H9 (cell line): ENCODE measurements around the gene MSN. TPM values are rescaled to one million over a fixed set of nuclear protein-coding genes. Genes with fewer than 3 reads are reported as not detected.

Experiments used
- DNase-seq: peaks from one replicate; pipeline ENCODE4 v3.0.0-alpha.2; 2017
- H2AFZ ChIP-seq: one replicate; pipeline ENCODE4 v1.6.1; 2013; ENCODE audit warnings: mild to moderate bottlenecking, low read length, control low read depth, moderate library complexity
- H2AK5ac ChIP-seq: 2 replicates; pipeline ENCODE4 v1.6.1; 2013; ENCODE audit warnings: low read length, control low read depth, mixed read lengths; ENCODE audit not compliant: insufficient read length
- H2BK120ac ChIP-seq: one replicate; pipeline ENCODE4 v1.6.1; 2013; ENCODE audit warnings: low read depth, mild to moderate bottlenecking, low read length, control low read depth, inconsistent platforms; ENCODE audit not compliant: poor library complexity, severe bottlenecking
- H2BK12ac ChIP-seq: 2 replicates; pipeline ENCODE4 v1.6.1; 2013; ENCODE audit warnings: low read length, control low read depth, mixed read lengths, low read depth; ENCODE audit not compliant: insufficient read length
- H2BK15ac ChIP-seq: 2 replicates; pipeline ENCODE4 v1.6.1; 2013; ENCODE audit warnings: low read depth, low read length, control low read depth
- H2BK20ac ChIP-seq: one replicate; pipeline ENCODE4 v1.6.1; 2013; ENCODE audit warnings: low read depth, mild to moderate bottlenecking, low read length, control low read depth, inconsistent platforms; ENCODE audit not compliant: poor library complexity, severe bottlenecking
- H2BK5ac ChIP-seq: 2 replicates; pipeline ENCODE4 v1.6.1; 2013; ENCODE audit warnings: low read length, control low read depth, mixed read lengths; ENCODE audit not compliant: insufficient read length
- H3K14ac ChIP-seq: 2 replicates; pipeline ENCODE4 v1.6.1; 2013; ENCODE audit warnings: low read length, control low read depth; ENCODE audit not compliant: insufficient read depth
- H3K18ac ChIP-seq: 2 replicates; pipeline ENCODE4 v1.6.1; 2013; ENCODE audit warnings: low read depth, mild to moderate bottlenecking, mixed read lengths, low read length, control low read depth; ENCODE audit not compliant: insufficient read length
- H3K23ac ChIP-seq: 2 replicates; pipeline ENCODE4 v1.6.1; 2013; ENCODE audit warnings: low read length, control low read depth, mixed read lengths, low read depth; ENCODE audit not compliant: insufficient read length
- H3K23me2 ChIP-seq: 2 replicates; pipeline ENCODE4 v1.6.1; 2013; ENCODE audit warnings: low read depth, mild to moderate bottlenecking, mixed read lengths, low read length, control low read depth; ENCODE audit not compliant: insufficient read length, poor library complexity, severe bottlenecking
- H3K27ac ChIP-seq: 2 replicates; pipeline ENCODE4 v1.5.1; 2013; ENCODE audit warnings: low read length, control low read depth, mixed read lengths, low read depth; ENCODE audit not compliant: insufficient read length
- H3K27me3 ChIP-seq: 2 replicates; pipeline ENCODE4 v1.6.1; 2013; ENCODE audit warnings: low read length, control low read depth, inconsistent platforms; ENCODE audit not compliant: insufficient read depth
- H3K4ac ChIP-seq: 2 replicates; pipeline ENCODE4 v1.6.1; 2013; ENCODE audit warnings: low read depth, mild to moderate bottlenecking, control low read depth, inconsistent platforms, low read length, moderate library complexity
- H3K4me1 ChIP-seq: 2 replicates; pipeline ENCODE4 v1.6.1; 2013; ENCODE audit warnings: low read length, control low read depth, inconsistent platforms; ENCODE audit not compliant: insufficient read depth
- H3K4me2 ChIP-seq: 2 replicates; pipeline ENCODE4 v1.6.1; 2013; ENCODE audit warnings: low read length, control low read depth, mixed read lengths; ENCODE audit not compliant: insufficient read length, insufficient read depth
- H3K56ac ChIP-seq: 2 replicates; pipeline ENCODE4 v1.6.1; 2013; ENCODE audit warnings: low read depth, mild to moderate bottlenecking, mixed read lengths, low read length, control low read depth; ENCODE audit not compliant: insufficient read length
- H3K79me1 ChIP-seq: 2 replicates; pipeline ENCODE4 v1.6.1; 2013; ENCODE audit warnings: low read depth, mild to moderate bottlenecking, moderate library complexity, low read length, control low read depth, inconsistent platforms; ENCODE audit not compliant: insufficient read depth, poor library complexity, severe bottlenecking
- H3K79me2 ChIP-seq: 2 replicates; pipeline ENCODE4 v1.6.1; 2013; ENCODE audit warnings: low read length, control low read depth, inconsistent platforms; ENCODE audit not compliant: insufficient read depth
- H3K9ac ChIP-seq: 2 replicates; pipeline ENCODE4 v1.6.1; 2013; ENCODE audit warnings: low read length, control low read depth, mixed read lengths; ENCODE audit not compliant: insufficient read length; ENCODE audit errors: extremely low read depth
- H3K9me3 ChIP-seq: one replicate; pipeline ENCODE4 v1.6.1; 2013; ENCODE audit warnings: low read depth, low read length, inconsistent platforms; ENCODE audit not compliant: control insufficient read depth
- H3T11ph ChIP-seq: one replicate; pipeline ENCODE4 v1.6.1; 2013; ENCODE audit warnings: mild to moderate bottlenecking, low read length, control low read depth, inconsistent platforms
- H4K20me1 ChIP-seq: one replicate; pipeline ENCODE4 v1.6.1; 2013; ENCODE audit not compliant: control insufficient read depth, insufficient read length, insufficient read depth
- H4K5ac ChIP-seq: 2 replicates; pipeline ENCODE4 v1.6.1; 2013; ENCODE audit warnings: low read depth, mild to moderate bottlenecking, mixed read lengths, low read length, control low read depth; ENCODE audit not compliant: insufficient read length
- H4K8ac ChIP-seq: replicated peaks from 2 replicates; pipeline ENCODE4 v1.6.1; 2013; ENCODE audit warnings: low read length, control low read depth, mixed read lengths, low read depth; ENCODE audit not compliant: insufficient read length
- H4K91ac ChIP-seq: 2 replicates; pipeline ENCODE4 v1.6.1; 2013; ENCODE audit warnings: low read depth, mild to moderate bottlenecking, moderate library complexity, mixed read lengths, low read length, control low read depth; ENCODE audit not compliant: insufficient read length
- H3K27ac Mint-ChIP-seq, 3 experiments: 2 replicates in 2 of 3; 3 replicates in 1 of 3; pipeline ENCODE4 v1.8.0; 2020 to 2021; ENCODE audit warnings: mixed read lengths in 3 of 3, mild to moderate bottlenecking in 1 of 3, moderate library complexity in 1 of 3
- H3K27me3 Mint-ChIP-seq: 2 replicates; pipeline ENCODE4 v1.8.0; 2021; ENCODE audit warnings: low read depth, mild to moderate bottlenecking, moderate library complexity, mixed read lengths
- H3K36me3 Mint-ChIP-seq, 3 experiments: 2 replicates in 2 of 3; 3 replicates in 1 of 3; pipeline ENCODE4 v1.8.0; 2020 to 2021; ENCODE audit warnings: low read depth in 3 of 3, mixed read lengths in 3 of 3; ENCODE audit not compliant: insufficient read depth in 1 of 3
- H3K4me1 Mint-ChIP-seq, 2 experiments: 2 replicates each; pipeline ENCODE4 v1.8.0; 2020; ENCODE audit warnings: mixed read lengths in 2 of 2
- H3K4me3 Mint-ChIP-seq, 2 experiments: 2 replicates in 1 of 2; 3 replicates in 1 of 2; pipeline ENCODE4 v1.8.0; 2020 to 2021; ENCODE audit warnings: mild to moderate bottlenecking in 2 of 2, mixed read lengths in 2 of 2, moderate library complexity in 1 of 2
- H3K9me3 Mint-ChIP-seq, 2 experiments: 2 replicates in 1 of 2; 3 replicates in 1 of 2; pipeline ENCODE4 v1.8.0; 2020; ENCODE audit warnings: mild to moderate bottlenecking in 2 of 2, mixed read lengths in 2 of 2, moderate library complexity in 1 of 2
- CTCF ChIP-seq: fragments of 200-600 bp; sonication (generic); conservative IDR thresholded peaks from 3 replicates; pipeline ENCODE4 v1.8.0; 2021; ENCODE audit warnings: antibody characterized with exemption, mild to moderate bottlenecking
- WGBS: extraction: QIAGEN DNeasy Blood & Tissue Kit; methylation state at CpG from one replicate; pipeline ENCODE4 v1.1.7; 2013; ENCODE audit warnings: missing lambda C conversion rate, low lambda C conversion rate, mixed read lengths; ENCODE audit not compliant: insufficient read length; ENCODE audit errors: extremely low coverage; 5-methylcytosine and 5-hydroxymethylcytosine counted together
- total RNA-seq: library from RNA; stranded (reverse); gene quantifications from 2 replicates; pipeline ENCODE4 v1.2.1, GENCODE V29; 2021

The MSN gene
- total RNA-seq, 1 experiment from 2014 or later = 126 TPM

DNA sequence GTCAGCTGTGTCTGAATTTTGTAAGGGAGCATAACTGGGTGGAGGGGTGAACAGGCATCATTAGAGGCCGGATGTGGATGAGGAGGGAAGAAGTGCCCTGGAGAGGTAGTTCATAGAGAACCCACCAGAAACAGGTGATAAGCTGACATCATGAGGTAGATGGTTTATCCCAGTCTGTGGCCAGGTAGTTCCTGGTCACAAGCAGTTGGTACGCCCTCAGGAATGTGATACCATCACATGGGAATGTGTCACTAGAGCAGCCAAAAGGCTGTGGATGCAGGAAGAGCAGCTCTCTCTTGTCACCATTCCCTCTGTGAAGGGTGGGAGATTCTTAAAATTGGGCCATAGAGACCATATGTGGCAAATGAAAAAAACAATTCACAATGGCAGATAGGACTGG is 21.9 kb downstream of the MSN start:
- H3K23ac ChIP-seq = no peak overlapping the region
- H3K4me2 ChIP-seq = no peak overlapping the region
- no peak overlapping the region for H2AK5ac ChIP-seq
- H3K23me2 ChIP-seq = no peaks in the 10 kb centered on the region
- no peak overlapping the region for H3K18ac ChIP-seq
- no peaks in the 10 kb centered on the region for H3K79me1 ChIP-seq
- no peak overlapping the region; a peak in 1 of 7 replicates for H3K27ac Mint-ChIP-seq
- no peak overlapping the region for H3K56ac ChIP-seq
- no peak overlapping the region for H3K9ac ChIP-seq
- no peak for TF ChIP-seq CTCF
- no peaks in the 10 kb centered on the region; the same call in 1 of the 2 replicates for H3K27me3 Mint-ChIP-seq
- H2BK120ac ChIP-seq = no peak overlapping the region
- peaks cover 31% of the 10 kb centered on the region for H3K9me3 ChIP-seq
- WGBS = no CpG with 5 or more reads among the region's 2 CpGs
- H4K5ac ChIP-seq = no peak overlapping the region
- H3K4me3 Mint-ChIP-seq = no peak overlapping the region
- peaks cover 8 to 17% of the 10 kb centered on the region in 2 experiments; a peak in 3 of 4 replicates for H3K4me1 Mint-ChIP-seq
- no peak overlapping the region for H3K4ac ChIP-seq
- H3K27ac ChIP-seq = no peak overlapping the region
- H2AFZ ChIP-seq = no peak overlapping the region
- no peak overlapping the region for H3T11ph ChIP-seq
- peaks cover 69 to 78% of the 10 kb centered on the region in 2 experiments for H3K9me3 Mint-ChIP-seq
- no peak overlapping the region for H2BK15ac ChIP-seq
- no peak overlapping the region for H2BK5ac ChIP-seq
- H4K91ac ChIP-seq = no peak overlapping the region
- H3K14ac ChIP-seq = no peak overlapping the region
- no peak overlapping the region for H2BK20ac ChIP-seq
- peaks cover 17% of the 10 kb centered on the region; the same call in 1 of the 2 replicates for H3K79me2 ChIP-seq
- H4K20me1 ChIP-seq = no peaks in the 10 kb centered on the region
- DNase-seq = no peak
- H3K27me3 ChIP-seq = no peaks in the 10 kb centered on the region
- no peak overlapping the region for H4K8ac ChIP-seq
- no peak overlapping the region for H2BK12ac ChIP-seq
- H3K36me3 Mint-ChIP-seq = peaks cover 6 to 17% (median 9%) of the 10 kb centered on the region in 3 experiments
- H3K4me1 ChIP-seq = no peaks in the 10 kb centered on the region; the same call in 1 of the 2 replicates
